Measurements from ENCODE around the gene KRT40. TPM values are rescaled to one million over a fixed set of nuclear protein-coding genes. Genes with fewer than 3 reads are reported as not detected.

Gene KRT40
- total RNA-seq, result not detected in 2 replicates

GRCh38 chr17:40984226-40984625 lies at the start of gene KRT40:
TSS of gene KRT40 (minus strand) at chr17:40984326. CDS start at chr17:40984273, 53 bp downstream.

GRCh38 chr17:41029633-41030245 lies 45.6 kb upstream of the KRT40 start, which contains the start of gene KRTAP1-4:
TSS of gene KRTAP1-4 (minus strand) at chr17:41030195. CDS start at chr17:41030078, 117 bp downstream.

GRCh38 chr17:41026715-41027471 lies 42.8 kb upstream of the KRT40 start, which contains the start of gene KRTAP1-5:
TSS of gene KRTAP1-5 (minus strand) at chr17:41027208. CDS start at chr17:41027155, 53 bp downstream.

GRCh38 chr17:41008811-41009210 lies 24.7 kb upstream of the KRT40 start, which contains the start of gene KRTAP3-1:
TSS of gene KRTAP3-1 (minus strand) at chr17:41009128. CDS start at chr17:41009074, 54 bp downstream.

GRCh38 chr17:40999563-40999962 lies 15.4 kb upstream of the KRT40 start, which contains the start of gene KRTAP3-2:
TSS of gene KRTAP3-2 (minus strand) at chr17:40999906. CDS start at chr17:40999853, 53 bp downstream.

GRCh38 chr17:40993839-40994238 lies 9.7 kb upstream of the KRT40 start, which contains the start of gene KRTAP3-3:
TSS of gene KRTAP3-3 (minus strand) at chr17:40994164. CDS start at chr17:40994097, 67 bp downstream.

GRCh38 chr17:40966848-40967247 lies 17.3 kb downstream of the KRT40 start, which contains the start of gene KRT39:
TSS of gene KRT39 (minus strand) at chr17:40966948. CDS start at chr17:40966856, 92 bp downstream.

GRCh38 chr17:40937384-40937819 lies 46.7 kb downstream of the KRT40 start, which contains the start of gene KRT23:
TSS of gene KRT23 (minus strand) at chr17:40937646. CDS start at chr17:40936603, 1,043 bp downstream.

Other genes starting within 250 kb of the KRT40 start
- not detected in 2 replicates for gene KRT25, start 229.0 kb downstream of the KRT40 start, total RNA-seq
- gene KRT26, start 212.1 kb downstream of the KRT40 start, total RNA-seq, result not detected in 2 replicates
- gene KRT27, start 201.8 kb downstream of the KRT40 start, total RNA-seq, result not detected in 2 replicates
- not detected in 2 replicates for gene KRT28, start 184.4 kb downstream of the KRT40 start, total RNA-seq
- gene KRT10, start 161.7 kb downstream of the KRT40 start, total RNA-seq, result 3.9 and 8.8 TPM in 2 replicates
- gene KRT12, start 117.1 kb downstream of the KRT40 start, total RNA-seq, result not detected in 2 replicates
- not detected in 2 replicates for gene KRT20, start 99.1 kb downstream of the KRT40 start, total RNA-seq
- gene KRT23, start 46.7 kb downstream of the KRT40 start, total RNA-seq, result under 0.01 TPM in 1 of 2 replicates, not detected in the other
- 0.28 TPM in 1 of 2 replicates, not detected in the other for gene KRT39, start 17.4 kb downstream of the KRT40 start, total RNA-seq
- gene KRTAP3-3, start 9.8 kb upstream of the KRT40 start, total RNA-seq, result not detected in 2 replicates
- gene KRTAP3-2, start 15.6 kb upstream of the KRT40 start, total RNA-seq, result not detected in 2 replicates
- not detected in 2 replicates for gene KRTAP3-1, start 24.8 kb upstream of the KRT40 start, total RNA-seq
- gene KRTAP1-5, start 42.9 kb upstream of the KRT40 start, total RNA-seq, result 1.9 and 5.1 TPM in 2 replicates
- not detected in 2 replicates for gene KRTAP1-4, start 45.9 kb upstream of the KRT40 start, total RNA-seq
- not detected in 2 replicates for gene KRTAP1-3, start 50.5 kb upstream of the KRT40 start, total RNA-seq
- under 0.01 TPM in 1 of 2 replicates, not detected in the other for gene KRTAP1-1, start 57.1 kb upstream of the KRT40 start, total RNA-seq
- gene KRTAP2-1, start 63.0 kb upstream of the KRT40 start, total RNA-seq, result not detected in 2 replicates
- not detected in 2 replicates for gene KRTAP2-2, start 70.9 kb upstream of the KRT40 start, total RNA-seq
- gene KRTAP2-3, start 75.8 kb upstream of the KRT40 start, total RNA-seq, result under 0.01 and 0.77 TPM in 2 replicates
- 0.28 TPM in 1 of 2 replicates, not detected in the other for gene KRTAP2-4, start 81.6 kb upstream of the KRT40 start, total RNA-seq
- gene KRTAP4-7, start 99.8 kb upstream of the KRT40 start, total RNA-seq, result not detected in 2 replicates
- not detected in 2 replicates for gene KRTAP4-8, start 113.8 kb upstream of the KRT40 start, total RNA-seq
- gene KRTAP4-16, start 117.9 kb upstream of the KRT40 start, total RNA-seq, result not detected in 2 replicates
- not detected in 2 replicates for gene KRTAP4-9, start 121.1 kb upstream of the KRT40 start, total RNA-seq
- gene KRTAP4-11, start 134.0 kb upstream of the KRT40 start, total RNA-seq, result not detected in 2 replicates
- gene KRTAP4-12, start 139.9 kb upstream of the KRT40 start, total RNA-seq, result not detected in 2 replicates
- not detected in 2 replicates for gene KRTAP4-6, start 156.2 kb upstream of the KRT40 start, total RNA-seq
- not detected in 2 replicates for gene KRTAP4-5, start 165.5 kb upstream of the KRT40 start, total RNA-seq
- not detected in 2 replicates for gene KRTAP4-4, start 176.4 kb upstream of the KRT40 start, total RNA-seq
- gene KRTAP4-3, start 183.9 kb upstream of the KRT40 start, total RNA-seq, result not detected in 2 replicates
- not detected in 2 replicates for gene KRTAP4-2, start 193.9 kb upstream of the KRT40 start, total RNA-seq
- gene KRTAP4-1, start 200.6 kb upstream of the KRT40 start, total RNA-seq, result not detected in 2 replicates
- gene KRTAP9-1, start 205.6 kb upstream of the KRT40 start, total RNA-seq, result not detected in 2 replicates
- gene KRTAP9-2, start 242.3 kb upstream of the KRT40 start, total RNA-seq, result not detected in 2 replicates
- gene KRTAP9-3, start 248.1 kb upstream of the KRT40 start, total RNA-seq, result not detected in 2 replicates